ENCODE data around the gene ADGRL1.
A peak's percentile ranks its signal among the peaks of the same experiment; 100 is the strongest.
"Not testable (repeated sequence)": the region's sequence is repeated elsewhere in the genome, so short reads cannot be mapped to it uniquely, and the experiment has no call there.

The ADGRL1 gene

GRCh38 chr19:14244393-14244792 lies 38.4 kb upstream of the ADGRL1 start:
- H3K4me1 Mint-ChIP-seq; H3K4me3 Mint-ChIP-seq; H3K27me3 Mint-ChIP-seq (ENCODE audit: low read depth, poor library complexity); H3K9me3 Mint-ChIP-seq; H3K36me3 Mint-ChIP-seq (ENCODE audit: low read depth); DNase-seq; H3K27ac Mint-ChIP-seq: not testable (repeated sequence)

- not testable (repeated sequence) for H3K27me3 Mint-ChIP-seq (ENCODE audit: low read depth, poor library complexity); H3K36me3 Mint-ChIP-seq (ENCODE audit: low read depth); H3K4me3 Mint-ChIP-seq; H3K9me3 Mint-ChIP-seq; DNase-seq; H3K27ac Mint-ChIP-seq; H3K4me1 Mint-ChIP-seq
Observed at GRCh38 chr19:14243718-14244117, 37.7 kb upstream of the ADGRL1 start.

- DNase-seq, result no peak
- peaks cover 11% of the 10 kb centered on the region for H3K9me3 Mint-ChIP-seq
- H3K27ac Mint-ChIP-seq, result no peak overlapping the region
- peaks cover 4% of the 10 kb centered on the region for H3K4me1 Mint-ChIP-seq
- H3K27me3 Mint-ChIP-seq (ENCODE audit: low read depth, poor library complexity), result peaks cover 6% of the 10 kb centered on the region
- TF ChIP-seq CTCF (IDR thresholded peaks at IDR 0.05), result no peak
- H3K36me3 Mint-ChIP-seq (ENCODE audit: low read depth), result no peaks in the 10 kb centered on the region
- no peak overlapping the region for H3K4me3 Mint-ChIP-seq
Observed at GRCh38 chr19:14237014-14237941, 31.3 kb upstream of the ADGRL1 start.

- H3K4me3 Mint-ChIP-seq; H3K36me3 Mint-ChIP-seq (ENCODE audit: low read depth); H3K27ac Mint-ChIP-seq; DNase-seq: not testable (repeated sequence)
- peaks cover 12% of the 10 kb centered on the region for H3K4me1 Mint-ChIP-seq
- H3K9me3 Mint-ChIP-seq, result peaks cover 16% of the 10 kb centered on the region
- H3K27me3 Mint-ChIP-seq (ENCODE audit: low read depth, poor library complexity), result peaks cover 12% of the 10 kb centered on the region
Observed at GRCh38 chr19:14232945-14233344, 27.0 kb upstream of the ADGRL1 start.

GRCh38 chr19:14228446-14229071 lies 22.6 kb upstream of the ADGRL1 start:
- not testable (repeated sequence) for H3K27me3 Mint-ChIP-seq (ENCODE audit: low read depth, poor library complexity); H3K9me3 Mint-ChIP-seq; H3K36me3 Mint-ChIP-seq (ENCODE audit: low read depth); DNase-seq; H3K4me3 Mint-ChIP-seq
- Mint-ChIP-seq H3K27ac (peak overlapping the region; percentile 92), H3K4me1 (peaks cover 27% of the 10 kb centered on the region)

GRCh38 chr19:14226498-14226897 lies 20.5 kb upstream of the ADGRL1 start:
- H3K27ac Mint-ChIP-seq; DNase-seq; H3K9me3 Mint-ChIP-seq; H3K36me3 Mint-ChIP-seq (ENCODE audit: low read depth); H3K27me3 Mint-ChIP-seq (ENCODE audit: low read depth, poor library complexity); H3K4me3 Mint-ChIP-seq: not testable (repeated sequence)
- H3K4me1 Mint-ChIP-seq, result peaks cover 29% of the 10 kb centered on the region

- Mint-ChIP-seq H3K36me3 (ENCODE audit: low read depth) (no peaks in the 10 kb centered on the region), H3K27ac (no peak overlapping the region), H3K4me1 (peaks cover 28% of the 10 kb centered on the region), H3K9me3 (no peaks in the 10 kb centered on the region), H3K4me3 (no peak overlapping the region), H3K27me3 (ENCODE audit: low read depth, poor library complexity) (peaks cover 7% of the 10 kb centered on the region)
- DNase-seq, result no peak
- no peak for TF ChIP-seq CTCF (IDR thresholded peaks at IDR 0.05)
Observed at GRCh38 chr19:14222886-14223285, 16.9 kb upstream of the ADGRL1 start.

GRCh38 chr19:14221345-14221744 lies 15.4 kb upstream of the ADGRL1 start:
- Mint-ChIP-seq H3K4me3 (peak overlapping the region; percentile 52), H3K27me3 (ENCODE audit: low read depth, poor library complexity) (peaks cover 19% of the 10 kb centered on the region), H3K4me1 (peaks cover 23% of the 10 kb centered on the region)
- not testable (repeated sequence) for H3K9me3 Mint-ChIP-seq; H3K27ac Mint-ChIP-seq; H3K36me3 Mint-ChIP-seq (ENCODE audit: low read depth)
- DNase-seq, result peak; percentile 49
